Lung microvascular endothelial cell (primary cell): Measurements from ENCODE around the gene MTUS2. TPM values are rescaled to one million over a fixed set of nuclear protein-coding genes. Genes with fewer than 3 reads are reported as not detected.
"Not testable (repeated sequence)": the region's sequence is repeated elsewhere in the genome, so short reads cannot be mapped to it uniquely, and the experiment has no call there.

Source experiments
- DNase-seq, 2 donors: peaks; one replicate each; pipeline versions ENCODE4 v3.0.0 to v3.0.0-alpha.2; 2010; ENCODE audit warnings: low read depth in 2 of 2
- total RNA-seq: library from RNA; depleted of rRNA; stranded (reverse); fragments of >200 nt; gene quantifications from 2 replicates; pipeline ENCODE4 v1.2.1, GENCODE V29; 2014

MTUS2 gene
- total RNA-seq, 1 donor from 2014 or later: not detected

DNA sequence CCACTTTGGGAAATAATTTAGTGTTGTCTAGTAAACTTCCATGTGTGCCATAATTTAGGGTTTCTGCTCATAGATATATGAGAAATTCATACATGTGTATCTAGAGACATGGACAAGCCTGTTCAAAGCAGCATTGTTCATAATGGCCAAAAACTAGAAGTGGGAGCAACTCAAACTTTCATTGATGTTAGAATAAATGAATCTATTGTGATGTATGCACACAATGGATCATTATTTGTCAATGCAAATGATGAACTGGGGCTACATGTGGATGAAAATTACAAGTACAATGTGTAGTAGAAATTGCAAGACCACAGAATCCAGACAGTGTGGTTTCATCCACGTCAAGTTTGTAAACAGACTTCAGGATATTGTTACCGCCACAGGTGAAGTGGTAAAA lies 490.7 kb downstream of the MTUS2 start:
- DNase-seq: no peak

DNA sequence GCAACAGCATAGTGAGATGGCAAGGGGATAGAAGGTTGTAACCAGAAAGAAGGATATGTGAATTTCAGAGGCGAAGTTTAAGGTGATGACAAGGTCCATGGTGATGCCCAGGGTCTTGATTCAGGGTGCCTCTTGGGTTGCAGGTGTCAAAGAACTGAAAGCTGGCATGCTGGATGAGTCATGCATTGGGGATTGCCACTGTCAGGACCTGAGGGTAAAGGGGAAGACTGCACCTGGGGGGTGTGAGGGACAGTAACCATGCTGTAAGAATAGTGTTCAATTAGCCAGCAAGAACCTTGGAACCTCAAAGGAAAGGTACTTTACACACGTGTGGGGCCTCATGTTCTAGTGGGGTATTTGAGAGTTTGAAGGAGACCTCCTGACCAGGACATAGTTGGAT lies 495.7 kb downstream of the MTUS2 start:
- no peak for DNase-seq

DNA sequence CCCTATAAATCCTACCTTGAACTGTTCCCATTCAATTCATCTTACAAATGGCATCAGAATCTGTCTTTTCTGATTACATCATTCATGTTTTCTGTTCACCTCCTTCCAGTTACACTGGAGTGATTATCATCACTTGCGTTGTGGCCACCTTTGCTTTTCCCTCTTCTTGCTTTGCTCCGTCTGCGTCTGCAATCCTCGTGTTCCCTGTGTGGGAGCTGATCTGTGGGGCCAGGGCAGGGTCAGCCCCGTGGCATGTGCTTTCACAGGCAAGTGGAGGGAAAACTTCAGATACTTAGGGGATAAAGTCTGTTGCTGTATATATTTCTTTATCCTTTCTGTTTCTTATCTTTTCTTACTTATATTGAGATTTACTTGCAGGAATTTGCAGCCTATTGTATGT lies 497.7 kb downstream of the MTUS2 start:
- DNase-seq: no peak

DNA sequence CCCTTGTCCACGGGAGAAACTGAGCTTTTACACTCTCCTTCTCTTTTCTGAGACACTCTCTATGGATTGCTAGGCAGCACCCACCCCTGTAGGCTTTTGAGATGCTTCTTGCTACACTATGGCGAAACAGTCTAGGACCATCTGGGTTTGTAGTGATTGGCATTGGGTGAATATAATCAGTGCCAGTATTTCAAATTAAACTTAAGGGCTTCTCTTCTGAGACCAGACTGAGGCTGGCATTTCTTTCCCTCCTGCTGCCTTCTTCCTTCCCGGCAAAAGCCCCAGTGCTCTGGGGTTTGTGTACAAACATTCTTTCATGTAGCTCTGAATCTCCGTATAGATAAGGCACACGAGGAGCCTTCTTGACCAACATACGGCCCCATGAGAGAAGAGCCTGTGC lies 498.6 kb downstream of the MTUS2 start:
- DNase-seq: no peak

DNA sequence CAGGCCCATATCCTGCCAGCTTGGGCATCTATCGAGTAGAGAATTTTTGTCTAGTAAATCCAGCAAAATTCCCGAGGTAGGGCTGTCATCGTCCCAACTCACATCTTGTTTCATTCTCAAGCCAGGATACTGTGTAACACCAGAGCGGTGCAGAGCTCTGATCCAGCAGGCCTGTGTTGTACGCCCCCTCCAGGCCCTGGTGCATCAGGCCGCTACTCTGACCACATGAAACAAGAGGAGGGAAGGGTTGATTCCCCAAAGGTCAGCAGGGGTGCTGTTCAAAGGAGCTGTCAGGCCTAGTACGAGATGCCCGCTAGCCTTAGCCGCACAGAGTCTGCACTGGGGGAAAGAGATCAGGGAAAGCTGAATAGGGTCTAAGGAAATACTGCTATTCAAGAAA lies 499.3 kb downstream of the MTUS2 start:
- DNase-seq: no peak

DNA sequence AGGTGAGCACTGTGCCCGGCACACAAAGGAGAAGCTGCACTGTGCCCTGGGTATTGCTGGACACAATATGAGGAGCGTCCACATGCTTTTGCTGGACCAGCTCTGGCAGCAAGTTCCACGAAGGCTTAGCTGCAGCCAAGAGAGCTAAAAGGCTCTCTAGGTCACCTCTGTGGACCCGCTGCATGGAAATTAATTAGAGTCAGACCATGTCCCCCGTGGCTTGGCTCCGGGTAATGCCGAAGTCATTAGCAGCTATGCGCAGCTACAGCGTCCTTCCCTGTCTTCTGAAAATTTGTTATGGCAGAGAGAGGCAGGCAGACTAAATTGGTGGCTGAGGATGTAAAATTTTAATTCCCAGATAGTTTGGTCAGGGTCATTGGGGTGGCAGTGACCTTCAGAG lies 503.8 kb downstream of the MTUS2 start:
- no peak for DNase-seq

DNA sequence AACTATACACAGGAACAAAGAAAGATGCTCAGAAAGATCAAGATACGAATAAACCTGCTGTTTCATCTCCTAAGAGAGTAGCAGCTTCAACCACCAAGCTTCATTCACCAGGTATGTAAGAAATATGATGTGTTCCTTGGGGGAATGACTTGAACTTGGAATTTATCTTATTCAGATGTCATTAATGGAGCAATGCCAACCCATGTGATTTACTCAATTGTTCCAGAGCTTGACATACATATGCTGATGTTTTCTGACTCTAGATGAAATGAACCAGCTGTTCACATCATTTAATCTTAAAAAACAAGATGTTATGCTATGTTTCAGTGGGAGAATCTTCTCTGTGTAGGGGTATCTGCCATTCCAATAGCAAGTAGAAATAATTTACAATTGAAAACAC lies 504.5 kb downstream of the MTUS2 start:
- DNase-seq: no peak

DNA sequence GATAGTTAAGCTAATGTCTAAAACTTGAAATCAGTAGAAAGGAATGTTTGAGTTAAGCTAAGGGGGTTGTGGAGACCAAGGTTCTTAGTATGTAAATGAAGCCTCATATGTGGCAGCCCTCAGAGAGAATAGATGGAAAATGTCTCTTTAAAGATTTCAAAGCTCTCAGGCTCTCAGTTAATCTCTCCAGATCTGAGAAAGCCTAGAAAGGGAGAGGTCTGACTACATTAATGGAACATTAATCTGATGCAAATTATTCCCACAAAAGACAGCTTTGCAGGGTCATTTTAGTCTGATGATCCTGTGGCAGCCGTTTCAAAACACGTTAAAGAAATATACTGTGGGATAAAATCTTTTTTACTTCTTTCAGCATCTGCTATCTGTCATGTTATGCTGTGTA lies 508.4 kb downstream of the MTUS2 start:
- no peak for DNase-seq

DNA sequence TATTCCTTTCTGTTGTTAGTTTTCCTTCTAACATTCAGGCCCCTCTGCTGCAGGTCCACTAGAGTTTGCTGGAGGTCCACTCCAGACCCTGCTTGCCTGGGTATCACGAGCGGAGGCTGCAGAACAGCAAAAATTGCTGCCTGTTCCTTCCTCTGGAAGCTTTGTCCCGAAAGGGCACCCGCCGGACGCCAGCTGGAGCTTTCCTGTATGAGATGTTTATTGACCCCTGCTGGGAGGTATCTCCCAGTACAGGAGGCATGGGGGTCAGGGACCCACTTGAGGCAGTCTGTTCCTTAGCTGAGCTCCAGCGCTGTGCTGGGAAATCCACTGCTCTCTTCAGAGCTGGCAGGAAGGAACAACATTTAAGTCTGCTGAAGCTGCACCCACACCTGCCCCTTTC lies 516.2 kb downstream of the MTUS2 start:
- DNase-seq: no peak

DNA sequence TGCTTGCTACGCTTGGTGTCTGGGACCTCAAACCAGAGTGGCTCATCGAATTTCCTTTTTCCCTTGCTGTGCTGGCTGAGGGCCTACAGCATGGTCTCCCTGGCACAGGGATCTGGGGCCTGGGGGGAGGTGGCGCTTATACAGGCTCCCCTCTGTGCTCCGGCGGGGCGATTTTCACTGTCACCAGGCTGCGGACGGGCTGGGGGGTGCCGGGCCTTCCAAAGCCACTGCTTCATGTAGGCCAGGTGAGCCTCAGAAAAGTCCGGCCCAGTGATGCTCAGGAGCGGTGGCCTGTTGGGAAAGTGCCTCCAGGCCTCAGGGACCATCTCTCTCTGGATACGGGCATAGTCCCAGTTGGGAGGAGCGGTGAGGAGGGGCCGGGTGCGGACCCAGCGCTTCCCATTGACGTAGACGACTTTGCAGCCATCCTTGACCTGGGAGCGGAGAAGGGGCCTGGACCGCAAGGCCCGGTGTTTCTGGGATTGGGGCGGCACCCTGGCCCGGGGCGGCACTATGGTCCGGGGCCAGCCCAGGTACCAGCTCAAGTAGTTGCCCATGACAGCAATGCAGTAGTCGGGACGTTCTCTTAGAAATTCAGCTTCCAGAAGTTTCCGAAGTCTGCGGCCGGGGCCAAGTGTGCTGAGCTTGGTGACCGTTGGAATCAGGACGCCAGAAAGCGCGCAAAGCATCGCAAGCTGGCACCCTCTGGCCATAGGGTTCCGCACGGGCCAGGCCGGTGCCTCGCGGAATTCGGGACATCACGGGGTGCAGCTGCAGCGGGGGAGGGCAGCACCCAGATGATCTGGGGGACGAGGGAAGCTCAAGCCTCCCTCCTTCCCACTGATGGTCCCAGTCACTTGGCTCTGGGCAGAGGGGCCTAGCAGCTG lies 519.5 kb downstream of the MTUS2 start:
- DNase-seq: no peak

DNA sequence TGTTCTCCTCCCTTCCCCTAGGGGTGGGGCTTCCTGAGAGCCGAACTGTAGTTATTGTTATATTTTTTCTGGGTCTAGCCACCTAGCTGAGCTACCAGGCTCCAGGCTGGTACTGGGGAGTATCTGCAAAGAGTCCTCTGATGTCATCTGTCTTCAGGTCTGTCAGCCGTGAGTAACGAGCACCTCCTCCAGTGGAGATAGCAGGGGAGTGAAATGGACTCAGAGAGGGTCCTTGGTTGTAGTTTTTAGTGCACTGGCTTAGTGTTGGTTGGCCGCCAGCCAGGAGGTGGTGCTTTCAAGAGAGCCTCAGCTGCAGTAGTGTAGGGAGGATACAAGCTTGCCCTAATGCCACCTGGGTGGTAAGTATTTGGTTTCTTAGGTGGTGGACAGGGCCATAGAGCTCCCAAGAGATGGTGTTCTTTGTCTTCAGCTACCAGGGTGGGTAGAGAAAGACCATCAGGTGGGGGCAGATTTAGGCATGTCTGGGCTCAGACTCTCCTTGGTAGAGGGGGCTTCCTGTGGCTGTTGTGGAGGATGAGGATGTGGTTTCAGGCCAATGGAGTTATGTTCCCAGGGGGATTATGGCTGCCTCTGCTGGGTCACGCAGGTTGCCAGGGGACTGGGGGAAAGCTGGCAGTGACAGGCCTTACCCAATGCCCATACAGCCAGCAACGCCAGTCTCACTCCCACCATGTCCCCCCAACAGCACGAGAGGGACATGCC lies 525.9 kb downstream of the MTUS2 start:
- not testable (repeated sequence) for DNase-seq

DNA sequence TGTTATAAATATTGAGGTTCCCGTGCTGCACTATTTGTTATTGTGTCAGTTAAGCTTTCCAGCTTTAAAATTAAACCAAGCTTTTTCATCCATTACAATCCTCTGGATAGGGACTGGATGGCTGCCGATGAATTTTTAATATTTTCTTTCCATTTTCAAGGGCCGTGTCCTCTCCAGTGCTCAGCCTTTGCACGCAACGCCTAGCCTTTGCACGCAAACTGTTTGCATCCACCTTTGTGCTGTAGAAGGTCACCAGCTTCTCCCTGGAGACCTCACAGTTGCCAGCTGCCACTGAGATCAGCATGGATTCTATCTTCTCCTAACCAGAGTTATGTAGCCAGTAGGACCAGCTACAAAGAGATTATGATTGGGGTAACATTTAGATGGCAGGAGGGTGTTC lies 534.9 kb downstream of the MTUS2 start:
- no peak for DNase-seq

DNA sequence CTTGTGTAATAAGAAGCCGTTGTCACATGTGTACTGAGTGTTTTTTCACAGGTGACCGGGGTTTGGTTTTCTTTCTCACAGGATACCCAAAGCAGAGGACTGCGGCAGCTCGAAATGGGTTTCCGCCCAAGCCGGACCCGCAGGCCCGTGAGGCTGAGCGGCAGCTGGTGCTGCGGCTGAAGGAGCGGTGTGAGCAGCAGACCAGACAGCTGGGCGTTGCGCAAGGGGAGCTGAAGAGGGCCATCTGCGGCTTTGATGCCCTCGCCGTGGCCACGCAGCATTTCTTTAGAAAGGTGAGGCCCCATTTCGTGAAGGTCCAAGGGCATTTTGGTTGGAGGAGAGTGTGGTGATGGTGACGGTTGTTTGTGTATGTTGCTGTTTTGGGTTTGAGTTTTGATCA lies 539.0 kb downstream of the MTUS2 start:
- DNase-seq: no peak

DNA sequence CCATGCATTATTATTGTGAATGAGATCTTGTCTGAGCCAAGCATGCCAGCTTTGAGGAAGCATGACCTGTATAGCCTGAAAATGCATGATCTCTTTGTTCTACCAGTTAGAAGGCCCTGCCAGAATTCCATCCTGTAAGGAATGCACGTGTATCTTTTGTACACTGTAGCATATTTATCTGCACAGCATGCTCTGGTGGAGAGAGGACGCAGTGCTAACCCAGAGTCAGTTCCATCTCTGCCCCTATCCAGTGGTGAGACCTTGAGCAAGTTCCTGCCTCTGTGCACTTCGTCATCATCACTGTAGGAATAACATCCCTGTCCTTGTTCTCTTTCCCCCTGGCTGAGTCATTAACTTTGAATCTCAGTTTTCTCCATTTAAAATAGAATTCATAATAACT lies 541.6 kb downstream of the MTUS2 start:
- DNase-seq: no peak

DNA sequence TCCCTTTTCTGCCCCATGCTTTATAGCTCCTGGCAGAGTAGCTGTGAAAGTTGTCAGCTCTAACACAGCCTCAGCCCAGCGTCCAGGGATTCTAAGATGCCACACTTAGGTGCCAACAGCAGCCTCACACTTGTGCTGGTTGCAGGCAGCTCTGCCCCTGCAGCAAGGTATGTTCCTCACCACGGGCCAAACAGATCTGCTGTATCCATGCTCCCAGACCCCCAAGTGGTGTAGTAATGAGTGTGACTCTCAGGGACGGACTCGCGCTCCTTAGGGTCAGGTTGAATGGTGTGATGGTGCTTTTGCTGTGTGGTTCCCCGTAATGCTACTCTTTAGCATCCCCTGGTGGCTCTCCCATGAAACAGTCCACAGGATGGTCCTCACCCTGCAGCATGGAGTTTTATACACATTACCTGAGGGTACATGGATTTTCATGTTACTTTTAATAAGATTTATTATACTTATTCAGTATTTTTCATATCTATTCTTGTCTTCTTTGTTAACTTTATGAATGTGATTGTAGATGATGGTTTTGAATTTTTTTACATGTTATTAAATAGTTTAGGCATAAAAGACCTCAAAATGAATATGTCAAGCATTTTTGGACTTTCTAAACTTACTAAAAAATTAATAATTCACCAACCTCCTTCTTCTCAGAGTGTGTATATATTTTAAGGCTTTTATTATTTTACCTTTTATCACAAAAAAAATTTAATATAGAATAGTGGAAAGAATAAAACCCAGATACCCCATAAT lies 542.9 kb downstream of the MTUS2 start:
- DNase-seq: peak; percentile 58 to 63

DNA sequence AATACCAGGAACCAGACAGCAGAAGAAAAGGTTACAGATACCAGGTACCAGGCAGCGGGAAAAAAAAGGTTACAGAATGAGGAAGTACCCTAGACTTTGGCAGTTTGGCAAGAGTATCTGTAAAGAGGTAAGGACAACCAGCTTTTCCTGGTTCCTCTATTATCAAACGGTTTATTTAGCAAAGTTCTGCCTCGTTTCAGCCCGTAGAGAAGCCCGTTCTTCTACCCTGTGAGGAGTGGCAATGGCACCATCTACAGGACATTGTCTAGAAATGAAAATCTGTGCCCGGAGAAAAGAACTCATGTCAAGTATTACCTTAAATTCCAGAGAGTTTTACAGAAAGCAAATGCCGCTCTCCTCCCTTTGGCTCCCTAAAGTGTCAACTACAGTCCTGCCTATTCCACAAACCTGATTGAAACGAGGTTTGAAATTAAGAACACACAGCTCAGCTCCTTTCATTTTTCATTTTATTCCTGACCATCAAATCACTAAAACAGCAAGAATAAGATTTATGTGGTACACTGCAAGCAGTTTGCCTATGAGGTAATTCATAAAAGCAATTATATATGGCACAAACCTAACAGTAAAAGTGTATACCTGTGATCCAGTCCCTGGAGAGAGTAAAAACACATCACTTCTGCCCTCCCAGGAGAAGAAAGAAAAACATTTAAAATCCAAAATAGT lies 549.1 kb downstream of the MTUS2 start:
- DNase-seq: peak; percentile 38 to 45

DNA sequence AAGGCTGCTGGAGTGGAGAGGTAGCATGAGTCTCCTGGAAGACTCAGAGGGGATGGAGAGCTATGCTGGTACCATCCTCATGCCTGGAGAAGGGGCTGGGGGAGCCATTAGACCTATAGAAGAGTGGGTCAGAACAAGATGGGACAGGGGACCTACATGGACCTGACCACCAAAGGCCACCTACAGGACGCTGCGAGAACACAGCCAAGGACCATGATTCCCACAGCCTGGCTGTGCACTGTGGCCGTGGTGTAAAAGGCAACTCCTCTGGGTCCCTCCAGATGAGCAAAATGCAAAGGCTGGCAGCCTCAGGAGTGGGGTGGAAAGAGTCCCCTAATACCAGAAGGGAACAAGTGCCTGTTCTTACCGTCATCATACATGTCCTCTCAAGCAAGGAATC lies 559.1 kb downstream of the MTUS2 start:
- no peak for DNase-seq

DNA sequence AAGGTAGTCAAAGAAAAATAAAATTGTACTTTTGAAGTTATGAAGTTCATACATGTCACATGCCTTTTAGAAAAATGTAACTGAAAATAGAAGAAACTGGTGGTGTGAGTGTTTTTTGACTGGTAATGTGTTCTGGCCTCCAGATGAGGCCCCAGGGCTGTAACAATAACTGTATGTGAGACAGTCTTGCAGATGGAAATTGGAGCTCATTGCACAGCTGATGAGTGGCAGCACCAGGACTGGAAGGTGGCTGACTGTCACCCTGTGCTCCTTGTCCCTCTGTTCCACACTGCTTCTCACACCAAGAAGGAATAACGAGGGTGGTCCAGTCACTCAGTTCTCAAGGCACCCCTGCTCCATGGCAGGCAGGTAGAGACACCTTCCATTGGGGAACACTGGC lies 559.7 kb downstream of the MTUS2 start:
- DNase-seq: no peak

DNA sequence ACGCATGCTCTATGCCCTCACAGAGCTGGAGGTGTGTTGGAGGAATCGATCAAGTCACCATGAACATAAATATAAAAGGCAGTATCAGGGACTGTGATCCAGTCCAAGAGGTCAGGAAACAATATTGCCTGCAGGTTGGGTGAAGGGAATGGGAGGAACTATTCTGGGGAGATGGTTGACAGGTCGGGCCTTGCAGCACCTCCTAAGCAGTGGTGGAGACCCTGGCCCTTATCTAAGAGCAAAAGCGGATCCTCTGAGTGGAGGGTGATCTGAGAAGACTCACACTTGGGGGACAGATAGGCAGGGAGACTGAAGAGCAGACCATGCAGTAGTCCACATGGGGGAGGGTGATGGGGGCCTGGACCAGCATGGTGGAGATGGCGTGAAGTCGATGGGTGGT lies 561.9 kb downstream of the MTUS2 start:
- DNase-seq: no peak

DNA sequence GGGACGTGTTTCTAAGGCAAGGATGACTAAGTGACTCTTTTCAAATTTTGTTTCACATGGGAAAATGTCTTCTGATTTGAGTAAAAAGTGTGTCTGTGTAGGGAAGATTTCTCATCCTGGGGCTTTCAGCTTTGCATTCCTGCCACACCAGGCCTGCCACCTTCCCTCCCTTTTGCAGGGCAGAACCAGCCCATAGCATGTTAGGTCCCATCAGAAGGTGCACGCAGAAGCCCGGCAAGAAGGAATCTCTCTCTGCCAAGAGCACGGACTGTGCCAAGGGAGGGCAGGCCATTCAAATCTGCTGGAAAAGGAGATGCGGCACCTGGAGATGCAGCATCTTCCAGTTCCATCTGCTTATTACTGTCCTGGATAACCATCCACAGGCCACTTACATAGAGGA lies 563.3 kb downstream of the MTUS2 start:
- no peak for DNase-seq

DNA sequence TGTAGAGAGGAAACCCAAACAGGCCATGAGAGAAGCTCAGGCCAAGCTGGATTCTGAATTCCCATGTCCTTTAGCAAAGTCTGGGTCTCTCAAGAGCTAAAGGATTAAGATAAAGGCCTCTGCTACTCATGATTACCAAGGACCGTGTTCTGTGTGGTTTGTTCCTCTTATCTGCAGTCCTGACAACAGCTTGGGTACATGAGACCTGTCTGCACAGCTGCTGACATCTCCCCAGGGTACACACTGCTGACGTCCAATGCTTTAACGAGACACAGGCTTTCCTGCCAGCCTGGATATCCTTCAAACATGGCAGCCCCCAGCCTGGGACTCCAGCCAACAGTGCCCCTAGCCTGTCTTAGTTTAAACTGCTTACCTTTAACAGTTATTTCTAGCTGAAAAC lies 564.3 kb downstream of the MTUS2 start:
- no peak for DNase-seq

DNA sequence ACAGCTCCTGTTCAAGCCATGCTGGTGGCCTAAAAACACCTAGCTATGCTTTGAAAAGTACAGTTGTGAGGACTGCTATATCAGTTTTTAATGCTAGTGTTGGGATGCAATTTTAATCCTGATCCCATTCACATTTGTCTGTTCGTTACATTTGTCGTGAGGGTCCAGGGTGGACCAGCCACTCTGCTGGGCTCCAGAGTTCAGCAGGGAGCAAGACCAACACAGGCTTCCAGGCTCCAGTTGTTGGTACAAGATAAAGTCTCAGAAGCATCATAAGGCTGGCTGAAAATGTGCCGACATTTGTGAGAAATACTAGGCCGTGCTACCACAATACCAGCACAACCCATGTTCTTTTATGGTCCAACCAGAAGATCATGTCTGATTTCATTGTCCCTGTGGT lies 564.7 kb downstream of the MTUS2 start:
- no peak for DNase-seq
